ENCODE data around the gene ITGBL1.

ITGBL1 gene

DNA sequence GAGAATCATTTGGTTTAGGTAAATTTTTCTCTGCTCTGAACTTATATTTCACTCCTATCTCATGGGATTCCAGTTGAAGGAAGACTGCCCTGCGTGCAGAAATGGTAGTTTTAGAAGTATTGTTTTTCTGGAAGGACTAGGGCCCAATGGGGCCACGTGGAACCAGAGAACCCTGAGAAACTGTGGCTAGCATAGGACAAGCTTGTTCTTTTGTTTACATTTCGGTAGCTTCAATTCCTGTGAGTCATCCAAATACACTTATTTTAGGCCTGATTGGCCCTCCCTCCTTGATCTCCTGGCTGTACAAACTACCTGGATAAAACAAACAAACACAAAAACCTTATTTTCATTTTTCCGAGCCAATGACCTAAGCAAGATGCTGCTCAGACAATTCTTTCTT lies 124.0 kb downstream of the ITGBL1 start (continued):
- TF ChIP-seq ZNF366 (tag by site-specific recombination; conservative IDR thresholded peaks at IDR 0.05) (no peak), KLF16 (tag by site-specific recombination; IDR thresholded peaks at IDR 0.05) (no peak), ZNF394 (tag by site-specific recombination; IDR thresholded peaks at IDR 0.05; ENCODE audit: borderline replicate concordance) (no peak)
- TF ChIP-seq, protein P1, sequence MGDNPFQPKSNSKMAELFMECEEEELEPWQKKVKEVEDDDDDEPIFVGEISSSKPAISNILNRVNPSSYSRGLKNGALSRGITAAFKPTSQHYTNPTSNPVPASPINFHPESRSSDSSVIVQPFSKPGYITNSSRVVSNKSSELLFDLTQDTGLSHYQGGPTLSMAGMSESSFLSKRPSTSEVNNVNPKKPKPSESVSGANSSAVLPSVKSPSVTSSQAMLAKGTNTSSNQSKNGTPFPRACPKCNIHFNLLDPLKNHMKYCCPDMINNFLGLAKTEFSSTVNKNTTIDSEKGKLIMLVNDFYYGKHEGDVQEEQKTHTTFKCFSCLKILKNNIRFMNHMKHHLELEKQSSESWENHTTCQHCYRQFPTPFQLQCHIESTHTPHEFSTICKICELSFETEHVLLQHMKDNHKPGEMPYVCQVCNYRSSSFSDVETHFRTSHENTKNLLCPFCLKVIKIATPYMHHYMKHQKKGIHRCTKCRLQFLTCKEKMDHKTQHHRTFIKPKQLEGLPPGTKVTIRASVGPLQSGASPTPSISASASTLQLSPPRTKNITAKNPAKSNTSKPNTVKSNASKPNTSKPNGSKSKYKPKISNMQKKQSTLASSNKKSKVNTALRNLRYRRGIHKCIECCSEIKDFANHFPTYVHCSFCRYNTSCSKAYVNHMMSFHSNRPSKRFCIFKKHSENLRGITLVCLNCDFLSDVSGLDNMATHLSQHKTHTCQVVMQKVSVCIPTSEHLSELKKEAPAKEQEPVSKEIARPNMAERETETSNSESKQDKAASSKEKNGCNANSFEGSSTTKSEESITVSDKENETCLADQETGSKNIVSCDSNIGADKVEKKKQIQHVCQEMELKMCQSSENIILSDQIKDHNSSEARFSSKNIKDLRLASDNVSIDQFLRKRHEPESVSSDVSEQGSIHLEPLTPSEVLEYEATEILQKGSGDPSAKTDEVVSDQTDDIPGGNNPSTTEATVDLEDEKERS (tag by site-specific recombination; IDR thresholded peaks at IDR 0.05): no peak

DNA sequence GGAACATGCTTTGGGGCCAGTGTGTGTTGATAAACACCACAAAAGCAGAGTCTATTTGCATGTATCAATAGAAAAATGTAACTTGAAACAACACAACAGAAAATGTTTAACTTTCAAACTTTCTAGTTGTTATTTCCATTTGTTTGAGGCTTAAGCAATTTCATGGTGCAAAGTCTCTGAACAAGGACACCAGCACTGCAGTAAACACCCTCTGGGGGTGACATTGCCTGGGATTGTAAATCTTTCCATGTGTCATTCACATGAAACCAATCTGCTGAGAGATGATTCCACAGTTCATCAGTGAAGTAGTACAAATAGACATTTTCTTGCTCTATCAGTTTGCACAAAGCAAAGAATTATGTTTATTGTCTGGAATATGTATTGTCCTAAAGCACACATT lies 124.5 kb downstream of the ITGBL1 start:
- TF ChIP-seq ZFHX2 (tag by site-specific recombination; conservative IDR thresholded peaks at IDR 0.05) (no peak), TCF7L2 (IDR thresholded peaks at IDR 0.05; ENCODE audit: borderline replicate concordance, low read depth, low read length) (no peak), ZNF248 (tag by site-specific recombination; IDR thresholded peaks at IDR 0.05) (no peak)
- TF ChIP-seq, protein P2, sequence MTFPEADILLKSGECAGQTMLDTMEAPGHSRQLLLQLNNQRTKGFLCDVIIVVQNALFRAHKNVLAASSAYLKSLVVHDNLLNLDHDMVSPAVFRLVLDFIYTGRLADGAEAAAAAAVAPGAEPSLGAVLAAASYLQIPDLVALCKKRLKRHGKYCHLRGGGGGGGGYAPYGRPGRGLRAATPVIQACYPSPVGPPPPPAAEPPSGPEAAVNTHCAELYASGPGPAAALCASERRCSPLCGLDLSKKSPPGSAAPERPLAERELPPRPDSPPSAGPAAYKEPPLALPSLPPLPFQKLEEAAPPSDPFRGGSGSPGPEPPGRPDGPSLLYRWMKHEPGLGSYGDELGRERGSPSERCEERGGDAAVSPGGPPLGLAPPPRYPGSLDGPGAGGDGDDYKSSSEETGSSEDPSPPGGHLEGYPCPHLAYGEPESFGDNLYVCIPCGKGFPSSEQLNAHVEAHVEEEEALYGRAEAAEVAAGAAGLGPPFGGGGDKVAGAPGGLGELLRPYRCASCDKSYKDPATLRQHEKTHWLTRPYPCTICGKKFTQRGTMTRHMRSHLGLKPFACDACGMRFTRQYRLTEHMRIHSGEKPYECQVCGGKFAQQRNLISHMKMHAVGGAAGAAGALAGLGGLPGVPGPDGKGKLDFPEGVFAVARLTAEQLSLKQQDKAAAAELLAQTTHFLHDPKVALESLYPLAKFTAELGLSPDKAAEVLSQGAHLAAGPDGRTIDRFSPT (tag by site-specific recombination; IDR thresholded peaks at IDR 0.05): no peak
- TF ChIP-seq, protein P3, sequence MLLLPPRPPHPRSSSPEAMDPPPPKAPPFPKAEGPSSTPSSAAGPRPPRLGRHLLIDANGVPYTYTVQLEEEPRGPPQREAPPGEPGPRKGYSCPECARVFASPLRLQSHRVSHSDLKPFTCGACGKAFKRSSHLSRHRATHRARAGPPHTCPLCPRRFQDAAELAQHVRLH (tag by site-specific recombination; IDR thresholded peaks at IDR 0.05): no peak
- TF ChIP-seq, protein P4, sequence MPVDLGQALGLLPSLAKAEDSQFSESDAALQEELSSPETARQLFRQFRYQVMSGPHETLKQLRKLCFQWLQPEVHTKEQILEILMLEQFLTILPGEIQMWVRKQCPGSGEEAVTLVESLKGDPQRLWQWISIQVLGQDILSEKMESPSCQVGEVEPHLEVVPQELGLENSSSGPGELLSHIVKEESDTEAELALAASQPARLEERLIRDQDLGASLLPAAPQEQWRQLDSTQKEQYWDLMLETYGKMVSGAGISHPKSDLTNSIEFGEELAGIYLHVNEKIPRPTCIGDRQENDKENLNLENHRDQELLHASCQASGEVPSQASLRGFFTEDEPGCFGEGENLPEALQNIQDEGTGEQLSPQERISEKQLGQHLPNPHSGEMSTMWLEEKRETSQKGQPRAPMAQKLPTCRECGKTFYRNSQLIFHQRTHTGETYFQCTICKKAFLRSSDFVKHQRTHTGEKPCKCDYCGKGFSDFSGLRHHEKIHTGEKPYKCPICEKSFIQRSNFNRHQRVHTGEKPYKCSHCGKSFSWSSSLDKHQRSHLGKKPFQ (tag by site-specific recombination; IDR thresholded peaks at IDR 0.05): no peak
- ChIA-PET CTCF (no interaction called here), POLR2A (no interaction called here)
- Histone ChIP-seq H3K9me3 (ENCODE audit: control insufficient read depth, insufficient read depth, low read depth, low read length) (no peaks in the 10 kb centered on the region), H3K27ac (ENCODE audit: extremely low read depth, low read depth, low read length) (no peak overlapping the region), H3K36me3 (ENCODE audit: control insufficient read depth in 2 of 2, insufficient read depth in 1 of 2, low read length in 2 of 2) (no peaks in the 10 kb centered on the region), H3K4me1 (ENCODE audit: control insufficient read depth, insufficient read depth, low read length) (peaks cover 10% of the 10 kb centered on the region), H3K4me3 (ENCODE audit: low read depth, low read length) (no peak overlapping the region)

DNA sequence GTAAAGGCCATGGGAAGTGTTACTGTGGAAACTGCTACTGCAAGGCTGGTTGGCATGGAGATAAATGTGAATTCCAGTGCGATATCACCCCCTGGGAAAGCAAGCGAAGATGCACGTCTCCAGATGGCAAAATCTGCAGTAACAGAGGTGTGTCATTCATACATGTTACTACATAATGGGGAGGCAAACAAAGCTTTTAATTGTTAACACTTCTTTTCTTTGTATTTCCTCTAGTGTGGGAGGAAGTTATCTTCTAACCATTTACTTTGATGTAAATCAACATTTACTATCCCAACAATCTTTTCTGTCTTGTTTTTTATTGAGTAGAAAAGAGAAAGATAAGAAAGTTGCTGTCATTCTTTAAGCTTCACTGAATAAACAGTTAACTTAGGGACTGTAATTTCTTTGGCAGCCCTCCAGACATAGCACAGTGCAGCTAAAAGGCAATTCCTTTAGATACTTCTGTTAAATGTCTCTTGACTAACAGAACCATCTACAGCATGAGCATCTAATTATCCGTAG lies 126.9 kb downstream of the ITGBL1 start:
- no peaks in the 10 kb centered on the region for H3K9me3 ChIP-seq (ENCODE audit: control insufficient read depth, insufficient read depth, low read depth, low read length)
- TF ChIP-seq ZNF785 (tag by site-specific recombination; IDR thresholded peaks at IDR 0.05) (no peak), EGR2 (tag by site-specific recombination; IDR thresholded peaks at IDR 0.05; ENCODE audit: low read depth) (no peak), TCF7L2 (IDR thresholded peaks at IDR 0.05; ENCODE audit: borderline replicate concordance, low read depth, low read length) (peak; percentile 42; the same call in 1 of the 2 replicates), PRDM1 (tag by site-specific recombination; IDR thresholded peaks at IDR 0.05) (no peak), TRIM28 (IDR thresholded peaks at IDR 0.05; ENCODE audit: borderline replicate concordance, low read length) (0 out of 2 replicates have a peak, but pooled peaks have one; percentile 20), FEZF1 (tag by site-specific recombination; IDR thresholded peaks at IDR 0.05) (peak; percentile 32; the same call in 1 of the 2 replicates)
- ChIA-PET POLR2A (no interaction called here), CTCF (interaction anchor here (1.0 kb wide), 1 partner anchor 65 kb away, joined by 3 read pairs; no protein-coding TSS in a partner anchor)
- no peak overlapping the region for H3K4me3 ChIP-seq (ENCODE audit: low read depth, low read length)
- H3K27ac ChIP-seq (ENCODE audit: extremely low read depth, low read depth, low read length): no peak overlapping the region
- H3K4me1 ChIP-seq (ENCODE audit: control insufficient read depth, insufficient read depth, low read length): peaks cover 10% of the 10 kb centered on the region
- H3K36me3 ChIP-seq (ENCODE audit: control insufficient read depth in 2 of 2, insufficient read depth in 1 of 2, low read length in 2 of 2): no peaks in the 10 kb centered on the region

All from HEK293 (cell line).